Fibroblast of skin of scalp (primary cell): ENCODE results near the gene ZNF503.

Experiments
- DNase-seq: peaks from one replicate; pipeline ENCODE4 v3.0.0-alpha.2; 2013

ZNF503 gene

GRCh38 chr10:75431180-75432111 lies 29.9 kb upstream of the ZNF503 start, which contains the start of gene LRMDA:
TSS of gene LRMDA (plus strand) at chr10:75431624.
- no peak for DNase-seq

GRCh38 chr10:75430000-75430763 lies 28.6 kb upstream of the ZNF503 start:
- no peak for DNase-seq

GRCh38 chr10:75429159-75429827 lies 27.7 kb upstream of the ZNF503 start:
- no peak for DNase-seq

DNA sequence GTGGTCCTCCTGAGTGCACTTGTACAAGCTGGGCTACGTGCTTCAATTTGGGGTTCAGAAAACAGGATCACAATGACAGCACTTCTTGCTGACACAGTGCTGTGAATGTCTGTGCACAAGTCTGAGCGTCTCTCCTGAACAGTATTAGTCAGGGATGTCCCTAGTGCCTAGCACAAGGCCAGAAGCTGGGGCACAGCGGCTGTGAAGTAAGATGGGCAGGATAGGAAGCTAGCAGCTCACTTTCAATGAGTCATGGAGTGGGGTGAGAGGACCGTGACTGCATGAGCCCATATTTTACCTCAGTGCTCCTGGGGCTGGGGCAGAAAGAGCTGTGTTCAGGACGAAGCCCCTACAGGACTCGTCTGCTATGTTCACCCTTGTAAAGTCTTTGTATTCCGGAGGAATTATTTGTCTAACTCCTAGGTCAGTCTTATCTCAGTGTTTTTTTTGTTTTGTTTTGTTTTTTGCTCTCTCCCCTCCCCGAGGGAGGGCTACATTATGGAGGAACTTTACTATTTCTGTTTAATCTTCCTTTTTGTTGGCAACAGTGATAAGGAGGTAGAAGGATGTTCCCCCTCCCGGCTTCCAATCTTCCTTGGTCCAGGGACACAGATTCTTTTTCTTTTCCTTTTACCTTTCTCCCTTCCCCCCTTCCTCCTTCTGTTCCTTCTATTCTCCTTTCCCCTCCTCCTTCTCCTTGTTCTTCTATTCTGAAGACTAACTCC lies 27.0 kb upstream of the ZNF503 start:
- DNase-seq, result no peak

DNA sequence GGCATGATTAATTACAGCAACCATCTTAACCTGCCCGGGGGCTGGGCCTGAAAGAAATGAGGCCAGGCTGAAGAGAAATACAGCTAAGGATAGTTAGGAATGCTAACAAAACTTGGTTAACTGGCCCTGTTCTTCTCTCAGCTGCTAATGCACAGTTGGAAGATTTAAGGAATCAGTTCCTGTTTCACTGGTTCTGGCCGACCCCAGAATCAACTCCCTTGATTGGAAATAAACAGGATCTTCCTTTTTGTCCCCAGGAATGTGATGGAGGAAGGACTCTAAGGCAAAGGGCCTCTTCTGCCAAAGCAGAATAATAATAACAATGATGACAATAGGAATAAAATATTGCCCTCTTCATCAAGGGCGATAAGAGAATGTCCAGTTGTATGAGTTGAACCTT lies 26.4 kb upstream of the ZNF503 start:
- DNase-seq, result no peak

GRCh38 chr10:75426880-75427279 lies 25.3 kb upstream of the ZNF503 start:
- no peak for DNase-seq

- DNase-seq, result no peak
These were observed 23.9 kb upstream of the ZNF503 start for GRCh38 chr10:75425291-75426079.

DNA sequence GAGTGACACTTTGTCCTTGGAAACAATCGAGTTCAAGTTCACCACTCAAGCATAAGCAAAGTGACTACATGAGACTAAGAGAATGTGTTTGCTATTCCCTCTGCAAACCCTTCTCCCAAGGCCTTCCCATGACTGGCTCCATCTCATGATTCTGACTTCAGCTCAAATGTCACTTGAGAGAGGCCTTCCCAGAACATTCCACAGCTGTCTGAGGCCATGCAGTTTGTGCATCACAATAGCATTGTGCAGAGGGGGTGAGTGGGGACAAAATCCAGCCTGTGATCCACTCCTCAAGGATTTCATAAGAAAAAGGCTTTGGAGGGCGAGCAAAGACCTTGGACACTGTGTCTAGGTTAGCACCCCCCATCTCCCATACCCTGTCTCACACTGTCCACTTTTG lies 23.0 kb upstream of the ZNF503 start:
- DNase-seq, result no peak

DNA sequence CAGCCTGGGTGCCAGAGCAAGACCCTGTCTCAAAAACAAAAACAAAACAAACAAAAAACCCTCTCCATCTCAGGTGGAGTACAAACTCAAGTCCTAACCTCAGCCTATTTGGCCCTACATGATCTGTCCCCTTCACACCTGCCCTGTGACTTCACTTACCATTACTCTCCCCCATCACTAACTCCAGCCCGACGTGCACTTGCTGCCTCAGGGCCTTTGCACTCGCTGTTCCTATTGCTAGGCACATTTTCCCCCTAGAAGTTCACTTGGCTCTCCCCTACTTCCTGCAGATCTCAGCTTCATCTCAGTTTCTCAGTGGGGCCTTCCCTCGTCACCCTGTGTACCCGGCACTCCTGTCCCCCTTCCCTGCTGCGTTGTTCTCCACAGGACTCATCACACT lies 21.3 kb upstream of the ZNF503 start:
- no peak for DNase-seq

GRCh38 chr10:75418712-75419111 lies 17.1 kb upstream of the ZNF503 start:
- DNase-seq, result no peak

DNA sequence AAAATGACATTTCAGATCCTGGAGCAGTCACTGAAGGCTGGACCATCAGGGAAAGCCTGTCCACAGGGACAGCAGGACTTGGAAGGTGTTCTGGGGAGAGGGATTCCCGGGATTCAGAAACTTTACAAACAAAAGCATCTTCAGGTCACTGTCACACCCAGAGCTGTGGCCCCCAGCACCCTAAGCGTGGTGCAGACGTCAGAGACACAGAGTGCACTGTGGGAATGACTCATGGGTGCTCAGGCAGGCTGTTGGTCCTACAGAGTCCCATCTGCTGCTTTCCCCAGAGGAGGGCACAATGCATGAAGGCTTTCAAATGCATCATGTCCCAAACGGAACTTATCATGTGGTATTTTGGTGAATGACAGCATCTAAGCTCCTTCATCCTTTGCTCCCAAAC lies 16.7 kb upstream of the ZNF503 start:
- no peak for DNase-seq

GRCh38 chr10:75417522-75417927 lies 16.0 kb upstream of the ZNF503 start:
- no peak for DNase-seq

GRCh38 chr10:75414527-75414926 lies 13.0 kb upstream of the ZNF503 start:
- DNase-seq, result no peak

DNA sequence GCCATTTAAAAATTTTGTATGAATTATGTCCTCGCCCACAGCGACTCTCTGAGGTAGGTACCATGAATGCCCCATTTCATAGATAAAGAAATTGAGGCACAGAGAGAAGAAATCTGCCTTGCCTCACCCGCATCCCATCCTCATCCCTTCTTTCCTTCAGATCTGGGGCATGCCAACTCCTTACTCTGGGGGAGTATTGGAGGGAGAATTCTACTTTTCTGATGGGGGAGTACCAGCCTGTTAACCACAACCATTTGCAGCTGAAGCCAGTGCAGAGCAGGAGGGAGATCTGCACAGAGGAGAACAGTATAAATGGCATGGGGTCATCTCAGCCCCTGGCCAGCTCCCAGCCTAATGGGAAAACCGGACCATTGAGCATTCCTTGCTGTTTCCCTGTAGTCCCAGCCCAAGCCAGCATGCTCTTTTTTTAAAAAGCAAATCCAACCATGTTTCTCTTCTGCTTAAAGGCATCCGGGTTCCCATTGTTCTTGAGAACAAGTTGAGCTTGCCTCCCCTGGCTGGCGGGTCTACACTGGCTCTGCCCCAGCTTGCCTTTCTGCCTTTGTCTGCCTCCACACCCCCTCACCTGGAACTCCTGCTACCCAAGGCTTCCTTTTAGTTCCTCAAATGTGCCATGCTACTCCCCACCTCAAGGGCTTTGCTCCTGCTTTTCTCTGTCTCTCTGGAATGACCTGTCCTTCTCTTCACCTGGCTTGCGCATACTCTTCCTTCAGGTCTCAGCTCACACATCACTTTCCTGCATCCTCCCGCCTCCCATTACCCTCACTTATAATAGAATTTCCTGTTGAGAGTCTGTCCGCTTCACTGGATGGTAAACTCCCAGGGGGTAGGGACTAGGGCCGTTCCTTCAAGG lies 8.8 kb upstream of the ZNF503 start:
- no peak for DNase-seq

GRCh38 chr10:75408911-75409885 lies 7.6 kb upstream of the ZNF503 start:
- peak; percentile 68 for DNase-seq

DNA sequence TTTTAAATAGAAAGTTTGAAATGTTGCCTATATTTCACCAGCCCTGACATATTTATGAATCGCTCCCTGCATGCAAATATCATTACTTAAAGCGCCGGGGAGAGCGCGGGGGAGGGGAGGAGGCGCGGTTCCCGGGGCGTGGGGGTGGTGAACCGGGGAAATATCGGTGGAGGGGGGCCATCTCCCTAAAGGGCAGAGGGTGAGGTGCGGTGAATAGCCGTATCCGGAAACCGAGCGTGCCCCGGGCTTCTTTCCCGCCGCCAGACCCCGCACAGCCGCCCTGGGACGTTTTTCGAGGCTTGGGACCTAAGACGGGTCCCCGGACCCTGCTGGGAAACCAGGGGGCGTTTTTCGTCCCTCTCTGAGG lies 6.9 kb upstream of the ZNF503 start:
- DNase-seq, result no peak

- peak; percentile 35 for DNase-seq
These were observed 6.3 kb upstream of the ZNF503 start for GRCh38 chr10:75407713-75408508.

DNA sequence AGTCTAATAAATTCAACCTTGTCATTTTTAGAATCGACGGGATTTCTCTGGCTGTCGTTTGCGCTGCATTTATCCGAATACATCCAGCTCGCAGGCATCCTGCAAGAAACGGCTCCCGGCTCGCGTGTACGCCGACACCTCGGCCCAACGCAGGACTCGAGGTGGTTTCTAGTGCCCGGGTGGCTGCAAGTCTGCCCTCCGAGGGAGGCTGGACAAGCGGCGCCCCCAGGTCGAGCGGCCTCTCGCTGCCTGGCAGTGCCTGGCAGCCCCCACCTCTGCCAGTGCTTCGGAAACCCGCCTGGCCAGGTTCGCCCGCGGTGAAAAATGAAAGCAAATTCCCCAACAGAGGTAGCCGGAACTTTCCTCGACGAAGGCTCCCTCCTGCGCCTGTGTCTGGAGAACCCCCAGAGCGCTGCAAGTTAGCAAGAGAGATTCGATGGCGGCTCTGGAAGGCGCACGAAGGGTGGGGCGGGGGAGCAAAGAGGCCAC lies 5.7 kb upstream of the ZNF503 start:
- no peak for DNase-seq
